Dermis blood vessel endothelial cell (primary cell): ENCODE measurements around the gene CHST11. TPM values are rescaled to one million over a fixed set of nuclear protein-coding genes. Genes with fewer than 3 reads are reported as not detected.
A peak's percentile ranks its signal among the peaks of the same experiment; 100 is the strongest.

Experiments used
- DNase-seq: peaks from one replicate; pipeline ENCODE4 v3.0.0; 2010
- total RNA-seq: library from RNA; depleted of rRNA; stranded (reverse); fragments of >200 nt; gene quantifications from 2 replicates; pipeline ENCODE4 v1.2.3, GENCODE V29; 2014

Gene CHST11
- total RNA-seq, 1 donor from 2014 or later: 10.0 TPM

- no peak for DNase-seq
Observed at GRCh38 chr12:104702565-104703139, 245.9 kb downstream of the CHST11 start.

DNA sequence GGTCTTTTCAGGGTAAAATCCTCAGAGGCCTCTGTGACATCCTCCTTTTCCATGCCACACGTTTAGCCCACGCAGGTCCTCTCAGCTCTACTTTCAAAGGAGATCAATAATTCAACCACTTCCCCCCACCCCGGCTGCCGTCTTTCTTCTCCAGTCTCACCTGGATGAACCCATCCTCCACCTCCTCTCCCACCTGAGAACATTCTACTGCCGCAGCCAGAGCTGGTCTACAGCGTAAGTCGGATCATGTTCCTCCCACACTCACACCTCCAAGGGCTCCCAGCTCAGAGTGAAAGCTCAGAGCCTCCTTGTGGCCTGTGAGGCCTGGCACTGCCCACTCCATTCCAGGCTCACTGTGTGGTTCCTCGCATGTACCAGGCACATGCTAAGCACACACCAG is 246.6 kb downstream of the CHST11 start:
- DNase-seq: no peak

DNA sequence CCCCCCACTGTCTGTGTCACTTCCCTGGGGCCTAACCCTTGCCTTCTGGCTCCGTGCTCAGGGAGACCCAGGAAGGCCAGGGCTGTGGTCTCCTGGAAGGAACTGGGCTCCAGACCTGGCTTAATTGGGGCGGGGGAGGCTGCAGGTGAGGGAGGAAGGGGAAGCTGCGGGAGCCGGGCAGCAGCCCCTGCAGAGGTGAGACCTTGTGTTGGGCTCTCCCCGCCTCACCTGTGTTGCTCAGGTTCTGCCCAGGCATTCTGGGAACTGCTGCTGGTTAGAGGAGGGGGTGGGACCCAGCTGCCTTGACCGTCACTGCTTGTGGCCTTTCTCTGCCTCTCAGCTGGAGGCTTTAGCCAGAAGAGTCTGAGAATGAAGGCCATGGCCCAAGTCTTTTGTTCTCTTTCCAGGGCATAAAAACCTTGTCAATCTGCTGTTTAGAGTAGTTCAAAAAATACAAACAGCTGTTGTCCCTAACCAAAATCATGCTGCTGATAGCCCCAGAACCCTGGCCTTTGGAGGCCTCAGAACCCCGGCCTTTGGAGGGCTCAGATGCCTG is 247.6 kb downstream of the CHST11 start:
- DNase-seq: no peak

- no peak for DNase-seq
Observed at GRCh38 chr12:104707194-104707593, 250.4 kb downstream of the CHST11 start.

DNA sequence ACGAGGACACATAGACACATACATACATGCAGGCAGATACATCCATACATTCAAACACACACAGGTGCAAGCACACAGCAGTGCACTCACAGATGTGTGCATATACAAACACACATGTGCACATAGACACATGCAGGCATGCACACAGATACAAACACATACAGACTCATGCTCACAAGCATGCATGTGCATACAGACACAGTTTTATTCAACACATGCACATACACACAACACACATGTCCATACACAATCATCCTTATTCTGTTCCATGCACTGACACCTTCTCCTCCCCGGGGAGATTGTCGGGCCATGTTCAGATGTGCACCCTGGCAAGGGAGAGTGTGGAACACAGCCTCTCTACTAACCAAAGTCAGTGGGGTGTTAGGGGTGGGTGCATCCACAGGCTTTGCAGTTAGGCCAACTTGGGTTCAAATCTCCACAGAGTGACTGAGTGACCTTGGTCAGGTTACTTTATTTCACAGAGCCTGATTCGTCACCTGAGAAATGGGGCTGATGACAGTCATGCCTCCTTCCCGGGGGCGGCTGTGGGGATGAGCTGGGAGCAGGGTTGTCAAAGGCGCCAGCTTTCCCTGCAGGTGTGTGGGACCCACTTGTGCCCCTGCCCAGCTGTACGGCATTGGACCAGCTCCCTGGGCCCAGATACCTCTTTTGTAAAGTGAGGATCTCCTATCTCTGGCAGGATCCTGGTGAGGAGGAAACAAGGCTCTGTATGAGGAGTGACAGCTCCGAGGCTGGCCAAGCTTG is 251.2 kb downstream of the CHST11 start:
- DNase-seq: no peak

- DNase-seq: no peak
Observed at GRCh38 chr12:104708891-104709290, 252.1 kb downstream of the CHST11 start.

DNA sequence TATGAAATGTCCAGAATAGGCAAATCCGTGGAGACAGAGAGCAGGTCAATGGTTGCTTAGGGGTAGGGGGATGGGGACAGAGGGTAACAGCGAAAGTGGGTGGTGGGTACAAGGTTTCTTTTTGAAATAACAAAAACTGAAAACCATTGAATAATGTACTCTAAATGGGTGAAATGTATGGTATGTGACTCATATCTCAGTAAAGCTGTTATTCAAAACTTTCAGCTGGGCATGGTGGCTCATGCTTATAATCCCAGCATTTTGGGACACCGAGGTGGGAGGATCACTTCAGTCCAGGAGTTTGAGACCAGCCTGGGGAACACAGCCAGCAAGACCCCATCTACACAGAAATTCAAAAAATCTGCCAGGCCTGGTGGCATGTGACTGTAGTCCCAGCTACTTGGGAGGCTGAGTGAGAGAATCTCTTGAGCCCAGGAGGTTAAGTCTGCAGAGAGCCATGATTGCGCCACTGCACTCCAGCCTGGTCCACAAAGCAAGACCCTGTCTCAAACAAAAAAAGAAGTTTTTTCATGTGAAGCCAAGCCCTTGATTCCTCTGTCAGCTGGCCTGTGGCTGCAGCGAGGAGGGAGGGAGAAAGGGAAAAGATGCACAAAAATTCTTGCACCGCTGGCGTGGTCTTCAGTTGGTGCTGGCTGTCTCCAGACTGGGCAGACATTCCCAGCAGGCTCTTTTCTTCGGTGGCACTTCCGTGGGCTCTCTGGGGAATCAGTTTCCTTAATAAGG is 253.1 kb downstream of the CHST11 start:
- no peak for DNase-seq

DNA sequence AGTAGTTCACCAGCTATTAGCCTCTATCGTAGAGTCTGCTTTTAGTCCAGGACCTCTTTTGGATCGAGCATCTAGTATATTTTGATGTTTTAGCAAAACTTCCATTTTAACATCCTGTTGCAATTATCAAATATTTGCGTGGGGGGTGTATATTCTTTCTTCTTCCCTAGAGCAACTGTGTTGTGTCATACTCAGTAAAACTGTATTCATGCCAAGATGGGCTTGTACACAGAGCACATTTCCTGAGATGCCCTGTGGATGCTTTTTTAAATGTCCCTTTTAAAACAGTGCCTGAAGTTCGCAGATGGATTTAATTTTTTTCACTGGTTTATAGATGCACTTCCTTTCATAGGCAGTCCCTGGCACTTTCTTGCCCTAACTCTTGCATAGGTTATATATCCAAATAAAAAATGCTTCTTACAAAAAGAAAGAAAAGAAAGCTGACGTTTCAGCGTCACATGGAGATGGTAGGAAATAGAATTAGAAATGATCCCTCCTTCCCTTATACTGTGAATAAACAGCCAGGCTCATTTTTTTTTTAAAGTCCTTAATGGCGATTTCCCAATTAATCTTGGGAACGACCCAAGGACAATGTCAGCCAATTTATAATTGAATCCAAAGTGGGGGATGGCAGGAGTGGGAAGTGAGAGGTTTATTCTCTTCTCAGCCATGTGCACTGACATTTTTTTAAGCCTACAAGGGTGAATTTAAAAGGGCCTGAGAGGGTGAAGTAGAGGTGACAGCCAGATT is 254.4 kb downstream of the CHST11 start:
- DNase-seq: peak; percentile 33

DNA sequence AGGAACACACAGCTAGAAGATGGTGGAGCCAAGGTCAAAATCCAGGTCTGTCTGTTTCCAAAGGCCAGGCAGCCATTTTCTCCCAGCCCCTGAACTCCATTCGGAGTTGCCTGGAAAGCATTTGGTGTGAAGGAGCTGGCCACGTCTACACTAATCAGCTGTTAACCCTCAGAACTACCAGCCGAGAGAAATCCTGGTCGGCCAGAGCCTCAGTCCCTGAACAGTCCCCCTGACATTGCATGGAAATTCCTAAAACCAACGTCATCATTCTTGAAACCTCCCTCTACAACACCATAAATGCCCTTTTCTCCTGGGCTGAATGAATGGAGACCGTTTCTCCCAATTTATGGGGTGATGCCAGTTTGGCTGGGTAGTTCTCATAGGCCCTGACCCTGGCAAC is 255.7 kb downstream of the CHST11 start:
- no peak for DNase-seq

DNA sequence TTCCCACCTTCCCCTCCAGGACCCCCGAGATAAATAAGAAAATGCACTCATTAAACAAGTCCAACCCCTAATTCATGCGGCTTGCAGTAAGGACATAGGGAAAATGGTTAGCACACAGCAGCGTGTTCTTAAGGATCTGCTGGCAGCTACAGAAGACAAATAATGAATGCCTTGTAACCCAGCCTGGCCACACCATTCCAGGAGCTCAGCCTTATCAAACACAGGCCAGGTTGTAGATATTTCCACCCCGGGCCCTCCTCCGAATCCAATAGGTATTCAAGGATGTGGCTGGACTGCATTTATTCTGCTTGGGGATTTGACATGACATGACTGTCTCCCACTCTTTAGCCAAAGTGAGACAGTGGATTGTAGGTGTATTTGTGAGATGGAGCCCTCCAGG is 256.2 kb downstream of the CHST11 start:
- no peak for DNase-seq

DNA sequence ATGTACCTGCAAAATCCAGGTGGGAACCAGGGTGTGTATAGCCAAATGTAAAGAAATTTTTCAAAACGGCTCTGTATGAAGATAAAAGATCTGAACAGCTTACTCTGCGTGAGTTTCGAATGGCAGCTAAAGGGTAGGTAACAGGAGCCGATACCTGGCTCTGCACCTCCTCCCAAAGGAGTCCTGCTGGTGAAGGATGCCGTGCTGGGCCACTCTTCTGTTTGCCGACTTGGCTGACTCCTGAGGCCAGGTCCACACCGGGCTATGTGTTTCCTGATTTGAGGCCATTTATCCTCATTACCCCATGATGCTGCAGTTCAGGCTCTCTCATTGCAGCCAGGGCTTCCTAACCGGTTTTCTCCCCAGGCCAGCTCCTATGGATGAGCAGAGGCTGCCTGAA is 256.7 kb downstream of the CHST11 start:
- DNase-seq: no peak

GRCh38 chr12:104714369-104714768 is 257.6 kb downstream of the CHST11 start:
- DNase-seq: no peak

DNA sequence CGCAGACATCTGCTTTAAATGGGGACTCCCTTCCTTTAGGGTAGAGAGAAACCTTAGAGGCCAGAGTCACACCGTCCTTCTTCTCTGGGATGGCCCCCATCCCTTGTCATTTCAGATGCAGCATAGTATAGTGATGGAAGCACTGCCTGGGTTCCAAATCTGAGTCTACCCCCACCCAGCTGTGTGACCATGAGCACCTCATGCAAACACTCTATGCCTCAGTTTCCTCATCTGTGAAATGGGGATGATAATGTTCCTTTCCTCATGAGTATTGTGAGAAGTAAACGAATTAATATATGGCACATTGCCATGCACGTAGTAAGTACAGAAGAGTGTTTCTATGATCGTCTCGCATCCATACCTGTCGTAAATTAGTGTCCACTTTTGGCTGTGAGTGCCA is 259.4 kb downstream of the CHST11 start:
- no peak for DNase-seq

DNA sequence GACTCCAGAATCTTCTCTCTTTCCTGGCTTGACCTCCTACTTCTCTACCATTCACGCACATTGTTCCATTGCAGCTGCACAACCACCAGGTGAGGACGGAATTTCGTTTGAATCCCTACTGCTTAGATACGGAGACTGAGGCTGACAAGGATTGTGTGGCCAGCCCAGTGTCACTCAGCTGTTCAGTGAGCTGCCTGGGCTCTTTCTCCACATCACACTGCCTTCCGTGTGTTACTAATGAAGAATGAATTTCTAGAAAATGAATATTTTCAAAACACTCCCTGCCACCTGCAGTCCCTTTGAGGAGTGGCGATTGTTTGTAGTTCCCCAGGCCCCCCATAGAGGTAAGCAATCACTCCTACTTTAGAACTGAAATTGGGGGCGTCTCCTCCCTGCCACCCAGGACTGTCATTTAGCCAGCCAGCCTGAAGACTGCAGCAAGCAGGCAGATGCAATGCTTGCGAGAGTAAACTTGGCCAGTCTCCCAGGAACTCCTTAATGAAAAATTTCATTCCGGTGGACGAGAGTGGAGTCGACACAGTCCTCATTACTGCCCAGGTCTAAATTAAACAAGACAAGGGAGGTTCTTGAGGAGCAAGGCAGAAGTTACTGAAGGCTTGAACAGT is 261.7 kb downstream of the CHST11 start:
- no peak for DNase-seq

DNA sequence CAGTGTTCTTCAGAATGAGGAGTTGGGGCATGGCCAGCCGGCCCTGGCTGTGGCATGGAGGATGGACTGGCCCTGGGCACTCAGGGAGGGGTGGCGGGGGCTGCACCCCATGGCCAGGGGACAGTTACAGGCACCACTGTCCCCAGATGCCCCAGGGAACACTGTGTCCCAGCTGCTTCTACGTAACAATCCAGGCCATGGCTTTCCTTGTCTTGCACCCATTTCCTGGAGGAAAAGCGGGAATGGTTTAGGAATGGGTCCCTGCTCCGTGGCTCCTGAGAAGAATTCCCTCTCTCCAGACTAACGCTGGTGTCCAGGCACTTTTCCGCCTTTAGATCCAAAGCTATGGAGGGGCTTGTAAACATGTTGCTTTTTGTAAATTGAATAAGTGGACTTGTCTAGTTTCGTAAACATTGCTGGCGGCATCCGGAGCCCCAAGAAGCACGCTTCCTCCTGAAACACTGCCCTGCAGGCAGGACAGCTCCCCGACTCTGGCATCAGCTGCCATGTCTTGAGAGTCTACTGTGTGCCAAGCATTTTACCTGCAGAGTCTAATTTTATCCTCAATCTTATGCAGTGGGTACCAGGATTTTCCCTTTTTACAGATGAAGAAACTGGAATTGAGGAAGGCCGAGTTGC is 263.1 kb downstream of the CHST11 start:
- peak; percentile 14 for DNase-seq

DNA sequence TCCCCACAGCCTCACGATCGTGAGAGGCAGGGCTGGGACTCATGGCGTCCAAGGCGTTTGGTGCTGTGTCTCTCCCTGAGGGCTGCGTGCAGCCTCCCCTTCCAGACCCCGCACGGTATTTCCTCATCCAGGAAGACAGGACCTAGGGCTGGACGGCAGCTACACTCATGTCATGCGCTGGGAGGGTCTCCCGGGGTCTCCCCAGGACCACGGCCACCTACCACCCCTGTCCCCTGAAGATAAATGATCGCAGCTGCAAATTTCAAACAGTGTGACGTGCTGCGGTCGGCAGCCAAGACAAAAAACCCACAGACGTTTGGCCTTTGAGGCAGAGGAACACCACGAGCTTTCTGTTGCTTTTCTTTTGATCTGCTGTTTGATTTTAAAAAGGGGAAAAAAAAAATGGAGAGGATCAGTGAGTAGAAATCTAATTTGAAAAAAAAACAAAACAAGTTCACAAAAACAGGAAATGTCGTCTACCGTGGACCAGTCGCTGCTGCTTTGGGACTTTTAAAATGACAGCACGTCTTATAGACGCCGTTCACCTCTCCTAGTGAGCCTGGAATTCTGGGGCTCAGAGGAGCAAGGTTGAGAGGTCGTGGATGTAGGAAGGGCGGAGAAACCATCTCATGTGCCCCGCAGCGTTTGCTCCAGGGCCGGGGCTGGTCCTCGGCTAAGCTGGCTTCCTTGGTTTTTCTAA is 263.7 kb downstream of the CHST11 start:
- peak; percentile 40 for DNase-seq

- DNase-seq: no peak
Observed at GRCh38 chr12:104721039-104721405, 264.3 kb downstream of the CHST11 start.

- no peak for DNase-seq
Observed at GRCh38 chr12:104721936-104722335, 265.2 kb downstream of the CHST11 start.

GRCh38 chr12:104722601-104723534 is 266.1 kb downstream of the CHST11 start:
- DNase-seq: peak; percentile 57

DNA sequence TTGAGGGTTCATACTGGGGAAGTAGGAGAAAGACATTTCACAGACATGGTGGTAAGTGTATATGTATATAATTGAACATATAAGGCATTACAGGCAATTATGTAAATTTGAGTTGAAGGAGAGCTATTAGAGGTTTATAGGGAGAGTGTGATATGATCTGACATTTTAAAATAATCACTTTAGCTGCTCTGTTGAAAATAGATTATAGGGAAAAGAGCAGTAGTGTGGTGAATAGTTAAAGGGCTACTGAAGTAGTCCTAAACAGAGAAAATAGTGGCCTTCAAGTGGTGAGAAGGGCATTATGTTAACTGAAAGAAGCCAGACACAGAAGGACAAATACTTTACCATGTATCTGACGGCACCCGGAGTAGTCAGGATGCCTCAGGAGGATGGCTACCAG is 267.1 kb downstream of the CHST11 start:
- no peak for DNase-seq
